Suppressor macrophage treated with lipopolysaccharide for 1 hour (primary cell): Measurements from ENCODE around the gene MRPS10.
"Not testable (repeated sequence)": the region's sequence is repeated elsewhere in the genome, so short reads cannot be mapped to it uniquely, and the experiment has no call there.

ENCODE experiments used
- DNase-seq, 3 donors: peaks; one replicate each; pipeline ENCODE4 v3.0.0-alpha.2; 2020 to 2022

The MRPS10 gene

GRCh38 chr6:42204768-42205282, 12.8 kb downstream of the MRPS10 start:
- DNase-seq: no peak

DNA sequence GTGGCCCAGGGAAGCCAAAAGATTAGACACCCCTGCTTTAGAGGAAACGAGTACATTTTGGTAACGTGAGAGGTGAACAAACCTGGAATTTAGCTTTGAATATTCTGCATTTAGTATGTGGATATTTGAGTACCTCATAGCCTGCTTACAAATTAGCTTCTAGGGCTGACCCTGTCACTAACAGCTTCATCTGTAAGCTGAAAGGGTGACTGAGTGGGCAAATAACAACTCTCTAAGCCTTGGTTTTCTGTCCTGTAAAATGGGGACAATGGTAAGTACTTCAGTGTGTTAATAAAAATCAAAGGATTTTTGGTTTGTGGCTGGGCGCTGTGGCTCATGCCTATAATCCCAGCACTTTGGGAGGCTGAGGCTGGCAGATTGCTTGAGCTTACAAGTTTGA, 14.5 kb downstream of the MRPS10 start:
- DNase-seq: no peak

DNA sequence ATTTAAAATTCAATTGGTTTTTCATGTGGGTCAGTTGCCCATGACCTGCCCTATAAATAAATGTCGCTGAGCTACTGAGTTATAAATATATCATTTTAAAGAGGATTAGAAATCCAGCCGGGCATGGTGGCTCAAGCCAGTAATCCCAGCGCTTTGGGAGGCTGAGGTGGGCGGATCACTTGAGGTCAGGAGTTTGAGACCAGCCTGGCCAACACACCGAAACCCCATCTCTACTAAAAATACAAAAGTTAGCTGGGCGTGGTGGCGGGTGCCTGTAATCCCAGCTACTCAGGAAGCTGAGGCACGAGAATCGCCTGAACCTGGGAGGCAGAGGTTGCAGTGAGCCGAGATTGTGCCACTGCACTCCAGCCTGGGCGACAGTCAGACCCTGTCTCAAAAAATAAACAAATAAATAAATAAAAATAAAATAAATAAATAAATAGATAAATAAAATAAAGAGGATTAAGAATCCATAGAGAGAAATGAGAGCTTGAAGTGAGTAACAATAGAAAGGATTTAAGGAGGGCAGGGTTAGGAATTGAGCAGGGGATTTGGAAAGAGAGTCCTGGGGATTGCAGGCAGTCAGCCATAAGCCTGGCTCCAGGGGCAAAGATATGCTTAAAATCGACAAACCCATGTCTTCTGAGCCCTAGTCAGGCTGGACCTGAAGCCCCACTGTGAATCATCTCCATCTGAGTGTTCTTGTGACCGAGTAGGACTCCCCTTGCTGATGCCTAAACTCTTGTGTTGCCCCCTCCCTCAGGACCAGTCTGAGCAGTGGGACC, 15.3 kb downstream of the MRPS10 start:
- not testable (repeated sequence) for DNase-seq

DNA sequence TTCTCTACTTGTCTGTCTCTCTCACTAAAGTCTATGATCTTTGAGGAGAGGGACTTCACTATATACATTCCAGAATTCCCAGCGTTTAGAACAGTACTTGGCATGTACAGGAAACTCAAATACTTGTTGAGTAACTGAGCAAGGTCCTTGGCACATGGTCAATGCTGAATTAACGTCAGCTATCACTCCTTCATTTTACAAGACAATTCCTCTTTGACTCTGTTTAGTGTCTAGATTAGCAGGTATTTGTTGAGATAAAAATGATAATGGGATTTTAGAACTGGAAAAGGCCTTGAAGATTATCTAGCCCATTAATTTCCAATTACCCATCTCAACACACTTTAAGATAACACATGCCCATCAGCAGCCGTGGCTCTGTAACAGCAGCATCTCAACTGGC, 16.3 kb downstream of the MRPS10 start:
- no peak for DNase-seq

GRCh38 chr6:42200035-42200434, 17.6 kb downstream of the MRPS10 start:
- DNase-seq: no peak

DNA sequence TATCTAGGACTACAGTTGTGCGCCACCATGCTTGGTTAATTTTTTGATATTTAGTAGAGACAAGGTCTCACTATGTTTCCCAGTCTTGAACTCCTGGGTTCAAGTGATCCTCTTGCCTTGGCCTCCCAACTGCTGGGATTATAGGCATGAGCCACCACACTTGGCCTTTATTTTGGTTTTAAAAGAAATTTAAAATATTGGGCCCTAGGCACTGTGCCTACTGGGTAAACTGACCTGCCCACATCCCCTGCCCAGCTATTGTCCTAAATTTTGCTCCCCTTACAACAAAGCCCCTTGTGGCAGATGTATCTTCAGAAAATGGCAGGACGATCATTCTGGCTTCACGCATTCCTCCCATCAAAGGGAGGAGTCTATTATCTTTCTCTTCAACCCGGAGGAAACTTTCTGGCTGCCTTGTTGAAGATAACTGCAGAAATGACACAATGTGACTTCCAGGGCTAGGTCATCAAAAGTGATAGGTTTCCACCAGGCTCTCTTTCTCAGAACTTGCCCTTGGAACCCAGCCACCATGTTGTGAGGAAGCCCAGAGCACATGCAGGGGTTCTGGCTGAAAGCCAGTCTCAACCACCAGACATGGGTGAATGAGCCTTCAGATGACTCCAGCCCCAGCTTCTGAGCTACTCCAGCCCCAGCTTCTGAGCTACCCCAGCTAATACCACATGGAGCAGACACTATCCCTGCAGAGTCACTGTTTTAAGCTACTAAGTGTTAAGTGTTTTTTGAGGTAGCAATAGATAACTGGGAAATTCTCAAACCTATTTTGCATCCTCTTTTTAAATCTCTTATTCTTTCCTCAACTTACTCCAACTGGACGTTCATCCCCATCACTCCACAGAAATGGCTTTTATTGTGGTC, 18.3 kb downstream of the MRPS10 start:
- no peak for DNase-seq

GRCh38 chr6:42197555-42198362, 19.9 kb downstream of the MRPS10 start:
- peak; percentile 65 to 79 (median 65) for DNase-seq

- no peak for DNase-seq
These were observed 22.2 kb downstream of the MRPS10 start for GRCh38 chr6:42195415-42195814.

DNA sequence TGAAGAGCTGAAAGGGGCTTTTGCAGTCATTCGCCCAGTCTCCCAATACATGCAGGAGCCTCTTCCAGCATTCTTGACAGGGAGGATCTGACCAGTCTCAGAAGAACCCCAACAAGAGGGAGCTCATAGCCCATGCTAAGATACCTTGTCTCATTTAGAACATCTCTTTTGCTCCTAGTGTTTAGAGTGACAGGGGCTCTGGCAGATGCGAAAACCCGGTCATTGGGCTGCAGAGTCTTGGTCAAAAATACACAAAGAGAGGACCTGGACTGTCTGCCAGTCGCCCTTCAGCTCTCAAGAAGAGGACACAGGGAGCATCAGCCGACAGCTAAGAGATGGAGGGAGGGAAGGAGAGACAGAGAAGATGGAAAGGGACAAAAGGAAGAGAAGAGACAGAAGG, 23.6 kb downstream of the MRPS10 start:
- no peak for DNase-seq

DNA sequence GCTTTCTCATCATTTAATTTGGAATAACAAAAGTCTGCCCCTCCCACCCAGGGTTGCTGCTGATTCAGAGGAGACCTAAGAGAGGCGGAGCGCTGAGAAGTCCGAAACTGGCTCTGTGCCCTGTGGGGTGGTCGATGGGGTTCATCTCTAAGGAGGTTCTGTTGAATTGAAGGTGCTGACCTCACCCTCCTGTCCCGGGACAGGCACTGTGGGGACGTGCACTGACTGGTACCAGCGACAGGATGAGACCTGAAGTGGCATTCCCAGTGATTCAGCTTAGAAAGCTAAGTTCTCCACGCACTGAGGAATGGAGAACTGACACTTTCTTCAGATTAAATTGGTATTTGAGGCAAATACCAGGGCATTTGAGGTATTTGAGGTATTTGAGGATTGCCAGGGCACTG, 24.2 kb downstream of the MRPS10 start:
- DNase-seq: no peak

GRCh38 chr6:42192385-42192784, 25.3 kb downstream of the MRPS10 start:
- DNase-seq: not testable (repeated sequence)

- peak; percentile 20 to 57 (median 26) for DNase-seq
These were observed 27.0 kb downstream of the MRPS10 start for GRCh38 chr6:42190554-42191183.

DNA sequence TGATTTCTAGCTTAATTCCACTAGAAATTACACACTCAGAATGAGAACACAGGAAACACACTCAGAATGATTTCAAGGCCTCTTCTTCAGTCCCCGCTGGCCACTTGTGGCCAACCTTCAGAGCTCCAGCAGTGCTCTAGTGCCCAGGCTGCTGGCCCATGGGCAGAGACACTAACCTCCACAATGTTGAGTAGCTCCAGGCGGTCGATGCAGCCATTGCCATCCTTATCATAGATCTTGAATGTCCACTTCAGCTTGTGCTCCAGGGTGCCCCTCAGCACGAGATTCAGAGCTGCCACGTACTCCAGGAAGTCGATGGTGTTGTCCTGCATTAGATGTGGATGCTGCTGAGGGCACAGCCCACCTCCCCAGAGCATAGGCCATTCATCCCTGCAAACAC, 29.3 kb downstream of the MRPS10 start:
- no peak for DNase-seq

- no peak for DNase-seq
These were observed 32.1 kb downstream of the MRPS10 start for GRCh38 chr6:42185597-42185996.

DNA sequence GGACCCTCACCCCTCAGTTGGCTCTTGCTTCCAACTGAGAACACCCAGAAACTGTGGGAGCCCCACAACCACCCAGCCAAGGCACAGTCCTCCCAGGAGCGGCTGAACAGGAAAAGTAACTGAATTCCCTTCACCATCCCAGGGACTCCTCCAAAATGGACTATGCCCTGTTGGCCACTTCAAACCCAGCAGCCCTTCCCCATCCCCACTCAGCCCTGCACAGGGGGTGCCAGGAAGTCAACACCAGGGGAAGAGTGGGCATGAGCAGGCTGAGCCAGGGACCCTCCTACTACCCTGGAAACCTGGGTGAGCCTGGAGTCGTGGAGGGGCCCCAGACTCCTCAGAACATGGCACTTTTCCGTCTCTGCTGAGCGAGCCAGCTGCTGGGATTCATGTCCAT, 33.2 kb downstream of the MRPS10 start:
- DNase-seq: no peak

DNA sequence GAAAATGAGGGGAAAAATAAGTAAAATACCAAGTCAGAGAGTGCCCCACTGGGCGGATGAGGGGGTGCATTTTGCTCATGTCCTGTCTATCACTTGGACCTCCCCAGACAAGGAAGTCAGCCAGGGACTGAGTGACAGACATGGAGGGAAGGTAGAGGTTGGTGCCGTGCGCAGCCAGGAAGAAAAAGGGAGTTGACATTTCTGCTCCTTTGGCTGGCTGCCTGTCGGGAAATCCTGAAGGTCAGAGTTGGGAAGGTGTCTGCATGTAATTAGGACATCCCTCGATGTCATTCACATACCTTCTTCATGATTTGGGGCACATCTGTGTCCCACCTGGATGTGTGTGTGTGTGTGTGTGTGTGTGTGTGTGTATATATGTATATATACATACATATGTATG, 35.6 kb downstream of the MRPS10 start:
- DNase-seq: no peak

DNA sequence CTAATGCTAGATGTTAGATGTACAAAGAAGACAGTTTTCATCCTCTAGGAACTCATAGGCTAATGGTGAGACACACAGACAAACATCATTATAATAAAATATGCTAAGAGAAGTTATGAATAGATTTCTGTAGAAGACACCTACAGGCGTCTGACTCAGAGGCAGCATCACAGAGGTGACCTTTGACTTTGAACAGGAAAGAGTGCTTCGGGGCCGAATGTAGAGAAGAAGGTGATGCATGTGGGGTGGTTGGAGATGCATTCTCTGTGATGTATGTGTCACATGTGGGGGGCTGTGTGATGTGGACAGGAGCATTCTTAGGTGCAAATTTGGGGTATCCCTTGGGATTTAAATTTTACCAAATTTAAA, 37.7 kb downstream of the MRPS10 start:
- DNase-seq: no peak

GRCh38 chr6:42179261-42179944, 38.3 kb downstream of the MRPS10 start:
- DNase-seq: no peak

- DNase-seq: no peak
These were observed 39.9 kb downstream of the MRPS10 start for GRCh38 chr6:42177514-42178364.

GRCh38 chr6:42176981-42177380, 40.7 kb downstream of the MRPS10 start:
- DNase-seq: no peak

GRCh38 chr6:42175860-42176259, 41.8 kb downstream of the MRPS10 start:
- DNase-seq: no peak
